Heart right ventricle (tissue), 16 donors: ENCODE data around the gene C3AR1. TPM values are rescaled to one million over a fixed set of nuclear protein-coding genes. Genes with fewer than 3 reads are reported as not detected.
"Not testable (repeated sequence)": the region's sequence is repeated elsewhere in the genome, so short reads cannot be mapped to it uniquely, and the experiment has no call there.

Source experiments
- ATAC-seq, 8 donors: fragments of 200-7000 bp; cut with Tn5 transposase; one replicate each; pipeline ENCODE4 v1.9.1; 2020; ENCODE audit warnings: mild to moderate bottlenecking in 8 of 8, moderate library complexity in 8 of 8, moderate number of reproducible peaks in 1 of 8
- DNase-seq, 2 donors: peaks; one replicate each; pipeline ENCODE4 v3.0.0-alpha.2; 2020
- H3K27ac ChIP-seq, 10 donors: fragments of 200-600 bp; sonication (generic) in 2 of 10; one replicate each; pipeline versions ENCODE4 v1.5.0 to v1.8.0; 2020 to 2022; ENCODE audit warnings: mild to moderate bottlenecking in 3 of 10
- H3K27me3 ChIP-seq, 7 donors: fragments of 200-600 bp; one replicate each; pipeline ENCODE4 v1.8.0; 2021 to 2022; ENCODE audit warnings: mild to moderate bottlenecking in 2 of 7
- H3K36me3 ChIP-seq, 9 donors: fragments of 200-600 bp; sonication (generic) in 1 of 9; one replicate each; pipeline versions ENCODE4 v1.5.0 to v1.8.0; 2020 to 2022; ENCODE audit warnings: mild to moderate bottlenecking in 2 of 9
- H3K4me1 ChIP-seq, 9 donors: fragments of 200-600 bp; sonication (generic) in 1 of 9; one replicate each; pipeline versions ENCODE4 v1.5.0 to v1.8.0; 2020 to 2022; ENCODE audit warnings: mild to moderate bottlenecking in 4 of 9
- H3K4me3 ChIP-seq, 10 donors: fragments of 200-600 bp; sonication (generic) in 2 of 10; one replicate each; pipeline versions ENCODE4 v1.5.0 to v1.8.0; 2020 to 2022; ENCODE audit warnings: mild to moderate bottlenecking in 7 of 10, moderate library complexity in 2 of 10
- H3K9me3 ChIP-seq, 11 donors: fragments of 200-600 bp in 10 of 11; sonication (generic) in 2 of 11; one replicate each; pipeline versions ENCODE4 v1.5.0 to v1.8.0; 2013 to 2022; ENCODE audit warnings: mild to moderate bottlenecking in 2 of 11, control low read depth in 1 of 11, moderate library complexity in 1 of 11
- WGBS, 2 donors: extraction: QIAGEN DNeasy Blood & Tissue Kit; methylation state at CpG; one replicate each; pipeline ENCODE4 v1.1.7; 2013; ENCODE audit warnings: inconsistent platforms in 1 of 2; 5-methylcytosine and 5-hydroxymethylcytosine counted together
- intact Hi-C, 10 donors: fragments of 100-400 bp; cut with DNase I; formaldehyde crosslinking; loops; one replicate each; pipeline versions ENCODE4 v1.11.1 to v1.14.2; 2022
- long read RNA-seq, 3 donors: library from polyadenylated mRNA; unstranded; transcript quantifications; one replicate each; pipeline ENCODE4 v2.0.0, GENCODE V29; 2020 to 2021
- polyA plus RNA-seq, 2 donors: library from polyadenylated mRNA; stranded (reverse); fragments of 200-250 nt; gene quantifications; one replicate each; pipeline ENCODE4 v1.2.3, GENCODE V29; 2013
- total RNA-seq, 10 donors: library from RNA; stranded (reverse); fragmentation: NEBNext Ultra II Directional in 3 of 10; extraction: Animal tissue kit (Norgen Biotek cat#: 25700) in 3 of 10; gene quantifications; one replicate each; pipeline versions ENCODE4 v1.2.1 to v1.2.4, GENCODE V29; 2021 to 2023
- TF ChIP-seq, protein P1 (sequence below), 9 donors: fragments of 200-600 bp; sonication (generic) in 2 of 9; IDR thresholded peaks; one replicate each; pipeline versions ENCODE4 v1.5.0 to v1.8.0; 2021 to 2022; ENCODE audit warnings: antibody characterized with exemption in 9 of 9, mild to moderate bottlenecking in 5 of 9, moderate library complexity in 1 of 9
- donor health status: Arrhythmogenic right ventricular cardiomyopathy.
- donor health status: ischemic (EF 13 %, LVEDD 7.1; RV severe dilation, severe dysfunction).
- donor health status: healthy with polysubstance abuse.
- donor health status: DM: no; HTN: yes; CAD: no.
- donor health status: DM: no; HTN: no; CAD: no.
- donor health status: ischemic (EF 25% LVEDD 6.9; RV normal size, moderate dysfunction).
- donor health status: ischemic (EF 25% LVEDD 5.7; RV mildly dilated, moderate dysfunction).
- donor health status: healthy.
- donor health status: DM: yes; HTN: yes; CAD: no.
- donor health status: Ischemic cardiomyopathy.
- donor health status: ischemic (EF 35%, LVEDD 5.7; RV mildly dilated, moderate dysfunction).
- donor health status: nonischemic (EF 11% LVEDD 7.7; RV severe dilation, severe dysfunction).
- donor health status: DM: yes; HTN: yes; CAD: no.
- donor health status: PGD.
- donor health status: ischemic (EF 29% LVEDD 5.4; RV normal size, mild dysfunction).
- donor health status: nonischemic (EF 23%, LVEDD 6.1; RV moderate dilation, normal function).

Gene C3AR1
- total RNA-seq = 10 to 100 TPM in 1 of 10 donors, 1 to 10 TPM in 9; 1.1 to 26.5 (median 3.8) TPM
- 1 to 10 TPM; 2.1 to 4.4 TPM for polyA plus RNA-seq
- long read RNA-seq, donor 1, partial matches to known transcripts = 0 of 2 reads
- long read RNA-seq, donor 1, other reads (novel, unspliced or antisense) = 0 of 2 reads
- long read RNA-seq, donor 2 = 0 reads
- long read RNA-seq, donor 3, partial matches to known transcripts = 0 of 1 reads
- long read RNA-seq, donor 3, other reads (novel, unspliced or antisense) = 0 of 1 reads

- Histone ChIP-seq H3K4me1 (peaks cover 0 to 49% (median 0%) of the 10 kb centered on the region in 9 donors), H3K27ac (peak within 1 kb of the TSS in 7 of 10 donors; percentile 4 to 89 (median 27)), H3K36me3 (peaks cover 0 to 4% (median 0%) of the 10 kb centered on the region in 9 donors), H3K27me3 (no peaks in the 10 kb centered on the region), H3K4me3 (peak within 1 kb of the TSS in 8 of 10 donors; percentile 6 to 52 (median 23)), H3K9me3 (no peaks in the 10 kb centered on the region)
- whole genome bisulfite sequencing, 2 donors = 44 to 61% methylated on average over 2 of the region's 2 CpGs
- DNase-seq (no peak), ATAC-seq (peak in 7 of 8 donors; percentile 53 to 85 (median 75))
- TF ChIP-seq, protein P1, sequence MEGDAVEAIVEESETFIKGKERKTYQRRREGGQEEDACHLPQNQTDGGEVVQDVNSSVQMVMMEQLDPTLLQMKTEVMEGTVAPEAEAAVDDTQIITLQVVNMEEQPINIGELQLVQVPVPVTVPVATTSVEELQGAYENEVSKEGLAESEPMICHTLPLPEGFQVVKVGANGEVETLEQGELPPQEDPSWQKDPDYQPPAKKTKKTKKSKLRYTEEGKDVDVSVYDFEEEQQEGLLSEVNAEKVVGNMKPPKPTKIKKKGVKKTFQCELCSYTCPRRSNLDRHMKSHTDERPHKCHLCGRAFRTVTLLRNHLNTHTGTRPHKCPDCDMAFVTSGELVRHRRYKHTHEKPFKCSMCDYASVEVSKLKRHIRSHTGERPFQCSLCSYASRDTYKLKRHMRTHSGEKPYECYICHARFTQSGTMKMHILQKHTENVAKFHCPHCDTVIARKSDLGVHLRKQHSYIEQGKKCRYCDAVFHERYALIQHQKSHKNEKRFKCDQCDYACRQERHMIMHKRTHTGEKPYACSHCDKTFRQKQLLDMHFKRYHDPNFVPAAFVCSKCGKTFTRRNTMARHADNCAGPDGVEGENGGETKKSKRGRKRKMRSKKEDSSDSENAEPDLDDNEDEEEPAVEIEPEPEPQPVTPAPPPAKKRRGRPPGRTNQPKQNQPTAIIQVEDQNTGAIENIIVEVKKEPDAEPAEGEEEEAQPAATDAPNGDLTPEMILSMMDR (IDR thresholded peaks at IDR 0.05) = no peak
- intact Hi-C loops = no loop called here
Observed at GRCh38 chr12:8065991-8066594, at the start of gene C3AR1. Gene C3AR1, minus strand, starts transcription at chr12:8066359. Its CDS starts 6,174 bp downstream, at chr12:8060185.

- H3K36me3 ChIP-seq = peaks cover 0 to 14% (median 0%) of the 10 kb centered on the region in 9 donors
- H3K27me3 ChIP-seq, ATAC-seq, H3K9me3 ChIP-seq, H3K27ac ChIP-seq, DNase-seq, H3K4me1 ChIP-seq, H3K4me3 ChIP-seq: not testable (repeated sequence)
- intact Hi-C loops = loop anchor here in 3 of 10 donors (5.0 to 10.0 kb wide), 4 partner anchors 62 to 279 kb away; partner anchors contain the start of gene FAM90A1 (in 1 of the 3)
- 96 to 99% methylated on average over 4 of the region's 4 CpGs for WGBS, 2 donors
Observed at GRCh38 chr12:8113117-8113516, 47.0 kb upstream of the C3AR1 start.

GRCh38 chr12:8108808-8109398 is 42.7 kb upstream of the C3AR1 start:
- Histone ChIP-seq H3K27ac (no peak overlapping the region), H3K36me3 (peaks cover 0 to 39% (median 5%) of the 10 kb centered on the region in 9 donors), H3K4me3 (no peak overlapping the region), H3K9me3 (peaks cover 0 to 11% (median 0%) of the 10 kb centered on the region in 11 donors), H3K4me1 (peaks cover 0 to 6% (median 0%) of the 10 kb centered on the region in 9 donors), H3K27me3 (no peaks in the 10 kb centered on the region)
- TF ChIP-seq, protein P1 (IDR thresholded peaks at IDR 0.05) = peak in 8 of 9 donors; percentile 96 to 99 (median 98)
- intact Hi-C loops = loop anchor here in 8 of 10 donors (2.0 to 10.0 kb wide), 6 partner anchors 76 to 283 kb away; no protein-coding TSS in a partner anchor
- WGBS, 2 donors = 0 to 1% methylated on average over 3 of the region's 3 CpGs
- ATAC-seq (peak in 6 of 8 donors; percentile 63 to 81 (median 67)), DNase-seq (peak; percentile 60 to 73)

- DNase-seq (no peak), ATAC-seq (no peak)
- no peaks in the 10 kb centered on the region for H3K27me3 ChIP-seq
- no peak overlapping the region for H3K4me3 ChIP-seq
- WGBS, 2 donors = 98 to 99% methylated on average over 3 of the region's 3 CpGs
- H3K36me3 ChIP-seq = peaks cover 0 to 71% (median 28%) of the 10 kb centered on the region in 9 donors
- TF ChIP-seq, protein P1 (IDR thresholded peaks at IDR 0.05) = no peak
- peaks cover 0 to 7% (median 0%) of the 10 kb centered on the region in 11 donors for H3K9me3 ChIP-seq
- H3K27ac ChIP-seq = no peak overlapping the region
- peaks cover 0 to 20% (median 0%) of the 10 kb centered on the region in 9 donors for H3K4me1 ChIP-seq
- intact Hi-C loops = no loop called here
Observed at GRCh38 chr12:8099235-8099634, 33.1 kb upstream of the C3AR1 start.
